MM.1S (cell line): ENCODE results near the gene C14orf39.

Experiments used
- DNase-seq: peaks from one replicate; pipeline ENCODE4 v3.0.0-alpha.2; 2015
- H2AFZ ChIP-seq: fragments of 300-600 bp; sonication (generic); 2 replicates; pipeline ENCODE4 v1.6.0; 2016; ENCODE audit warnings: antibody characterized with exemption, low read length
- H3F3A ChIP-seq: fragments of 300-600 bp; sonication (generic); 2 replicates; pipeline ENCODE4 v1.6.1; 2016; ENCODE audit warnings: mild to moderate bottlenecking, antibody characterized with exemption, low read length, moderate library complexity, mixed read lengths; ENCODE audit not compliant: insufficient read depth
- H3K27ac ChIP-seq: fragments of 300-600 bp; sonication (generic); 2 replicates; pipeline ENCODE4 v1.5.1; 2016; ENCODE audit warnings: mild to moderate bottlenecking, low read length
- H3K27me3 ChIP-seq: fragments of 300-600 bp; sonication (generic); replicated peaks from 2 replicates; pipeline ENCODE4 v1.6.0; 2016; ENCODE audit warnings: low read length; ENCODE audit not compliant: insufficient read depth
- H3K36me3 ChIP-seq: fragments of 300-600 bp; sonication (generic); replicated peaks from 2 replicates; pipeline ENCODE4 v1.6.1; 2016; ENCODE audit warnings: mild to moderate bottlenecking, low read length, mixed read lengths; ENCODE audit not compliant: insufficient read depth
- H3K4me1 ChIP-seq: fragments of 300-600 bp; sonication (generic); 2 replicates; pipeline ENCODE4 v1.6.1; 2016; ENCODE audit warnings: low read length, mixed read lengths
- H3K4me2 ChIP-seq: fragments of 300-600 bp; sonication (generic); 2 replicates; pipeline ENCODE4 v1.6.0; 2016; ENCODE audit warnings: low read depth, low read length
- H3K4me3 ChIP-seq: fragments of 300-600 bp; sonication (generic); 2 replicates; pipeline ENCODE4 v1.5.1; 2016; ENCODE audit warnings: low read length, mixed read lengths
- H3K79me2 ChIP-seq: fragments of 300-600 bp; sonication (generic); 2 replicates; pipeline ENCODE4 v1.6.1; 2016; ENCODE audit warnings: mixed run types, low read length, mixed read lengths
- H3K9ac ChIP-seq: fragments of 300-600 bp; sonication (generic); 2 replicates; pipeline ENCODE4 v1.6.1; 2016; ENCODE audit warnings: low read length, mixed read lengths
- H3K9me2 ChIP-seq: fragments of 300-600 bp; sonication (generic); replicated peaks from 2 replicates; pipeline ENCODE4 v1.6.1; 2016; ENCODE audit warnings: mild to moderate bottlenecking, low read length, mixed read lengths; ENCODE audit not compliant: insufficient read depth
- H3K9me3 ChIP-seq: fragments of 300-600 bp; sonication (generic); replicated peaks from 2 replicates; pipeline ENCODE4 v1.6.1; 2016; ENCODE audit warnings: mild to moderate bottlenecking, low read length, mixed read lengths; ENCODE audit not compliant: insufficient read depth
- H4K20me1 ChIP-seq: fragments of 300-600 bp; sonication (generic); 2 replicates; pipeline ENCODE4 v1.6.1; 2016; ENCODE audit warnings: mild to moderate bottlenecking, low read length, moderate library complexity, mixed read lengths; ENCODE audit not compliant: insufficient read depth
- CTCF ChIP-seq: fragments of 300-600 bp; sonication (generic); IDR thresholded peaks from 2 replicates; pipeline ENCODE4 v1.5.1; 2016; ENCODE audit warnings: antibody characterized with exemption, low read length, mixed read lengths
- EZH2 ChIP-seq: fragments of 300-600 bp; sonication (generic); optimal IDR thresholded peaks from 2 replicates; pipeline ENCODE3; 2017; ENCODE audit warnings: low read depth, mild to moderate bottlenecking, antibody characterized with exemption, low read length, mixed read lengths
- EZH2phosphoT487 ChIP-seq: fragments of 300-600 bp; sonication (generic); IDR thresholded peaks from 2 replicates; pipeline ENCODE4 v1.6.1; 2018; ENCODE audit warnings: antibody characterized with exemption, low read length

Gene C14orf39

GRCh38 chr14:60508707-60509437, 23.0 kb upstream of the C14orf39 start, which contains the start of gene SIX6:
Gene SIX6 (plus strand): TSS chr14:60509146. CDS start chr14:60509399, 253 bp downstream.
- no peaks in the 10 kb centered on the region for H3K9me3 ChIP-seq
- no peaks in the 10 kb centered on the region for H3K27me3 ChIP-seq
- no peak within 1 kb of the TSS for H2AFZ ChIP-seq
- no peaks in the 10 kb centered on the region for H3K36me3 ChIP-seq
- no peaks in the 10 kb centered on the region for H3F3A ChIP-seq
- H4K20me1 ChIP-seq, result no peaks in the 10 kb centered on the region
- TF ChIP-seq EZH2phosphoT487 (no peak), CTCF (no peak), EZH2 (no peak)
- no peak for DNase-seq
- H3K79me2 ChIP-seq, result no peaks in the 10 kb centered on the region
- no peak within 1 kb of the TSS for H3K27ac ChIP-seq
- no peak within 1 kb of the TSS for H3K4me2 ChIP-seq
- H3K4me3 ChIP-seq, result no peak within 1 kb of the TSS
- H3K4me1 ChIP-seq, result no peaks in the 10 kb centered on the region
- H3K9me2 ChIP-seq, result no peaks in the 10 kb centered on the region
- H3K9ac ChIP-seq, result no peak within 1 kb of the TSS

GRCh38 chr14:60508363-60508706, 22.5 kb upstream of the C14orf39 start:
- Histone ChIP-seq H3F3A (no peaks in the 10 kb centered on the region), H3K27ac (no peak overlapping the region), H3K4me2 (no peak overlapping the region), H3K4me1 (no peaks in the 10 kb centered on the region), H3K9me2 (no peaks in the 10 kb centered on the region), H2AFZ (no peak overlapping the region), H3K27me3 (no peaks in the 10 kb centered on the region), H4K20me1 (no peaks in the 10 kb centered on the region), H3K9ac (no peak overlapping the region), H3K9me3 (no peaks in the 10 kb centered on the region), H3K36me3 (no peaks in the 10 kb centered on the region), H3K4me3 (no peak overlapping the region), H3K79me2 (no peaks in the 10 kb centered on the region)
- TF ChIP-seq CTCF, result no peak
- TF ChIP-seq EZH2, result no peak
- TF ChIP-seq EZH2phosphoT487, result no peak
- DNase-seq, result no peak

GRCh38 chr14:60506985-60507829, 21.3 kb upstream of the C14orf39 start:
- H3K9ac ChIP-seq, result no peak overlapping the region
- H4K20me1 ChIP-seq, result no peaks in the 10 kb centered on the region
- H3K4me3 ChIP-seq, result no peak overlapping the region
- no peaks in the 10 kb centered on the region for H3K9me3 ChIP-seq
- no peak overlapping the region for H2AFZ ChIP-seq
- no peaks in the 10 kb centered on the region for H3K36me3 ChIP-seq
- DNase-seq, result no peak
- H3K79me2 ChIP-seq, result no peaks in the 10 kb centered on the region
- no peak overlapping the region for H3K27ac ChIP-seq
- no peaks in the 10 kb centered on the region for H3K27me3 ChIP-seq
- no peaks in the 10 kb centered on the region for H3F3A ChIP-seq
- no peaks in the 10 kb centered on the region for H3K9me2 ChIP-seq
- H3K4me2 ChIP-seq, result no peak overlapping the region
- TF ChIP-seq CTCF, result no peak
- TF ChIP-seq EZH2phosphoT487, result no peak
- H3K4me1 ChIP-seq, result no peaks in the 10 kb centered on the region
